Activated T-cell treated with anti-CD3 and anti-CD28 coated beads, Interleukin-2, amount 50 U/mL, for 72 hours (primary cell): ENCODE data around the gene MAGI2. TPM values are rescaled to one million over a fixed set of nuclear protein-coding genes. Genes with fewer than 3 reads are reported as not detected.

Experiments
- ATAC-seq, 2 donors: fragments of 150-1000 bp; cut with Tn5 transposase; replicated peaks in 1 of 2; 2 replicates each; pipeline ENCODE4 v1.10.0; 2021; ENCODE audit warnings: moderate library complexity in 2 of 2, mild to moderate bottlenecking in 1 of 2
- DNase-seq, 2 donors: peaks; one replicate each; pipeline ENCODE4 v3.0.0; 2021 to 2022; ENCODE audit warnings: mixed read lengths in 1 of 2
- H3K27ac Mint-ChIP-seq: one replicate; pipeline ENCODE4 v1.8.0; 2022; ENCODE audit warnings: mild to moderate bottlenecking, moderate library complexity, mixed read lengths
- H3K27me3 Mint-ChIP-seq: one replicate; pipeline ENCODE4 v1.8.0; 2022; ENCODE audit warnings: low read depth, mixed read lengths
- H3K36me3 Mint-ChIP-seq, 2 donors: one replicate each; pipeline ENCODE4 v1.8.0; 2022; ENCODE audit warnings: mixed read lengths in 2 of 2, mild to moderate bottlenecking in 1 of 2; ENCODE audit not compliant: insufficient read depth in 2 of 2
- H3K4me1 Mint-ChIP-seq: one replicate; pipeline ENCODE4 v1.8.0; 2022; ENCODE audit warnings: low read depth, mixed read lengths
- H3K4me3 Mint-ChIP-seq, 2 donors: one replicate each; pipeline ENCODE4 v1.8.0; 2022; ENCODE audit warnings: mild to moderate bottlenecking in 2 of 2, mixed read lengths in 2 of 2, moderate library complexity in 2 of 2
- H3K9me3 Mint-ChIP-seq, 2 donors: one replicate each; pipeline ENCODE4 v1.8.0; 2022; ENCODE audit warnings: mixed read lengths in 2 of 2
- total RNA-seq, 2 donors: library from RNA; stranded (reverse); gene quantifications; one replicate each; pipeline ENCODE4 v1.2.3, GENCODE V29; 2022

Gene MAGI2
- total RNA-seq, 2 donors from 2014 or later = 0.31 to 0.44 TPM

DNA sequence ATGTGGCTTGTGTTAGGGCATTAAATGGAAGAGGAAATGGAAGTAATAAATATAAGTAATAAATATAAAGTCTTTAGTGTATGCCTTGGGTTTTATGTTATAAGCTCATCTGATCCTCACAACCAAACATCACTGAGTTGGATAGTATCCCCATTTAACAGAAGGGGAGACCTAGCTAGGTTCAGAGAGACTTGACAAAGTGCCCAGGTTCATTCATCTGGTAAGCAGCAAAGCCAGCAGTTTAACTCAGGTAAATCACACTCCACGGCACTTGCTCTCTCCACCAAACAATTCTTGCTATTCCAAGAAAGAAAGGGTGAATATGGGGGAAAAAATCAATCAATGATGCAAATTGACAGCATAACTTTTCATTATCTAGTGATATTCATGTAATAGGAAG lies 167.3 kb downstream of the MAGI2 start:
- H3K4me3 Mint-ChIP-seq = no peak overlapping the region
- H3K27ac Mint-ChIP-seq = no peak overlapping the region
- DNase-seq = no peak
- H3K27me3 Mint-ChIP-seq = no peaks in the 10 kb centered on the region
- no peak for ATAC-seq
- H3K9me3 Mint-ChIP-seq = no peaks in the 10 kb centered on the region
- H3K36me3 Mint-ChIP-seq = no peaks in the 10 kb centered on the region
- H3K4me1 Mint-ChIP-seq = no peaks in the 10 kb centered on the region

GRCh38 chr7:79285756-79286155 lies 167.7 kb downstream of the MAGI2 start:
- Mint-ChIP-seq H3K27ac (no peak overlapping the region), H3K4me3 (no peak overlapping the region), H3K4me1 (no peaks in the 10 kb centered on the region), H3K27me3 (no peaks in the 10 kb centered on the region), H3K9me3 (no peaks in the 10 kb centered on the region), H3K36me3 (no peaks in the 10 kb centered on the region)
- ATAC-seq = no peak
- DNase-seq = no peak

DNA sequence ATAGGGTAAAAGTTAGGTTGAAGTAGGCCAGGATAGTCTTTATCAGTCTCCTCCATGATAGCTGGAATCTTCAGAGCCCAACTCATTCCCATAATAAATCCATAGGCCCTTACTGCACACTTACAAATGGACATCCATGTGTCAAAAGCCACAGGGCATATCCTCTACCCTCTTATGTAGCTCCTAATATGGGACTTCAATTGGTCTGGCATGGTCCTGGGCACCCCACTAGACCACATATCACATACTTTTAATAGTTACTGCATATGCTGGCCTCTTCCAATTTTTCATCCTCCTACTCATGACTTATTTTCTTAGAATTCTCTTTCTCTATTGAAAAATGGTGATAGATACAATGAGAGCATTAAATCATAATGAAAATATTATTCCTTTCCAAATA lies 169.3 kb downstream of the MAGI2 start:
- Mint-ChIP-seq H3K36me3 (no peaks in the 10 kb centered on the region), H3K4me1 (no peaks in the 10 kb centered on the region), H3K4me3 (no peak overlapping the region), H3K27me3 (no peaks in the 10 kb centered on the region), H3K9me3 (peaks cover 0 to 4% of the 10 kb centered on the region in 2 donors), H3K27ac (no peak overlapping the region)
- ATAC-seq = no peak
- DNase-seq = no peak

GRCh38 chr7:79282882-79283602 lies 170.4 kb downstream of the MAGI2 start:
- Mint-ChIP-seq H3K4me3 (no peak overlapping the region), H3K4me1 (no peaks in the 10 kb centered on the region), H3K9me3 (peaks cover 0 to 4% of the 10 kb centered on the region in 2 donors), H3K27me3 (no peaks in the 10 kb centered on the region), H3K36me3 (no peaks in the 10 kb centered on the region), H3K27ac (no peak overlapping the region)
- no peak for ATAC-seq
- no peak for DNase-seq

GRCh38 chr7:79282070-79282694 lies 171.3 kb downstream of the MAGI2 start:
- H3K27ac Mint-ChIP-seq = no peak overlapping the region
- no peak overlapping the region for H3K4me3 Mint-ChIP-seq
- no peaks in the 10 kb centered on the region for H3K4me1 Mint-ChIP-seq
- ATAC-seq (no peak), DNase-seq (no peak)
- no peaks in the 10 kb centered on the region for H3K36me3 Mint-ChIP-seq
- H3K9me3 Mint-ChIP-seq = peaks cover 0 to 4% of the 10 kb centered on the region in 2 donors
- no peaks in the 10 kb centered on the region for H3K27me3 Mint-ChIP-seq

GRCh38 chr7:79281426-79281825 lies 172.0 kb downstream of the MAGI2 start:
- Mint-ChIP-seq H3K27ac (no peak overlapping the region), H3K4me3 (no peak overlapping the region), H3K36me3 (no peaks in the 10 kb centered on the region), H3K4me1 (no peaks in the 10 kb centered on the region), H3K27me3 (no peaks in the 10 kb centered on the region), H3K9me3 (peaks cover 0 to 4% of the 10 kb centered on the region in 2 donors)
- no peak for ATAC-seq
- DNase-seq = no peak

GRCh38 chr7:79272938-79273337 lies 180.5 kb downstream of the MAGI2 start:
- Mint-ChIP-seq H3K9me3 (no peaks in the 10 kb centered on the region), H3K36me3 (no peaks in the 10 kb centered on the region), H3K27me3 (no peaks in the 10 kb centered on the region), H3K4me1 (no peaks in the 10 kb centered on the region), H3K27ac (no peak overlapping the region), H3K4me3 (no peak overlapping the region)
- ATAC-seq = no peak
- no peak for DNase-seq

GRCh38 chr7:79272066-79272669 lies 181.3 kb downstream of the MAGI2 start:
- Mint-ChIP-seq H3K9me3 (no peaks in the 10 kb centered on the region), H3K36me3 (no peaks in the 10 kb centered on the region), H3K4me3 (no peak overlapping the region), H3K27me3 (no peaks in the 10 kb centered on the region), H3K4me1 (no peaks in the 10 kb centered on the region), H3K27ac (no peak overlapping the region)
- no peak for DNase-seq
- no peak for ATAC-seq

DNA sequence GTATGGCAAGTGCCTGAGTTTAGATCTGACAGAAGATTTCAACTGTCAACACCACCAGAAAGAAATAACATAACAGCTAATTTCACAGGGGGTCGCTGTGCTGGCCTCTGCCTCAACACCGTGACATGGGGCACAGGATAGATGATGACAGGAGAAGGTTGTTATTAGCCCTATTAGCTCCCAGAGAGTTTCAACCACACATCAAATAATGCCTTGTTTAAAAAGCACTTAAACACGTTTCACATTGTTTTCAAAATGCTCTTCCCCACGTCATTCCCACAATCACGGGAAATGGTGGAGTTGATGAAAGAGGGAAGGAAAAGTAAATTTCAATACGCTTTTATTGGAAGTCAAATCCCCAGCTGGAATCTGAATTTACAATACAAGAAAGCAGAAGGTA lies 184.7 kb downstream of the MAGI2 start:
- Mint-ChIP-seq H3K27me3 (no peaks in the 10 kb centered on the region), H3K27ac (no peak overlapping the region), H3K4me1 (no peaks in the 10 kb centered on the region), H3K36me3 (no peaks in the 10 kb centered on the region), H3K4me3 (no peak overlapping the region), H3K9me3 (peaks cover 0 to 2% of the 10 kb centered on the region in 2 donors)
- no peak for ATAC-seq
- no peak for DNase-seq

DNA sequence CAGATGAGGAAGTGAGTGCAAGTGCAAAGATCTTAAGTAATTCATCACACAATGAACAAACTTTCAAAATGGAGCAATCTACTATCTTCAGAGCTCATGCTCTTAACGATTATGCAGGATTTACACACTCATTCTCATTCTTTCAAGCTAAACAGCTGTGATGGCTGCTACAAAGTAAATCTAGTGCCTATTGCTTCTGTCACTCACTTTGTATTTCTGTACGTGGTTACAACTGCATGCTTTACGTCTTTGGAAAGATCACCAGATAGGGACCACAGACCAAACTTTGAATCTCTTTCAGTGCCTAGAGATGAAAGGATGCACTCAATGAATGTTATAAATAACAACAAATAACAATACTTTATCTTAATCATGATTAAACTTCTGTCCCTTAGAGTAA lies 194.6 kb downstream of the MAGI2 start:
- no peak overlapping the region for H3K27ac Mint-ChIP-seq
- ATAC-seq = no peak
- H3K27me3 Mint-ChIP-seq = no peaks in the 10 kb centered on the region

DNA sequence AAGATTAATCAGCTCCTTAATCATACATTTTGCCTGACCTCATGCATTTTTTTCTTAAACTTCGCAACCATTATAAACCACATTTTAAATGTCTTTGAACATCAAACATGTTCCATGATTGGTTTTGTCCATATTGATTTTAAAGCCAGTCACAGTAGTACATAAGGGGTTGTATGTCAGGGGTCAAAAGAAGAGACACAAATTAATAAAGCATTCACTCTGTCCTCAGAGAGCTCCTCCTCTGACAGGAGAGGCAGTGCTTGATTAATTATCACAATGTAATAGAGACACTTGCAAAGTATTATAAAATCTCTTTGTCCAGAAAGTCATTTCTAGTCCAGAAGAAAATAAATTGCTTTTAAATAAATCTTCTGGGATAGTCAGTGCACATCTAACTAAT lies 195.5 kb downstream of the MAGI2 start:
- no peak overlapping the region for H3K4me3 Mint-ChIP-seq
- ATAC-seq (no peak), DNase-seq (no peak)
- peaks cover 0 to 2% of the 10 kb centered on the region in 2 donors for H3K9me3 Mint-ChIP-seq
- no peaks in the 10 kb centered on the region for H3K4me1 Mint-ChIP-seq
- no peak overlapping the region for H3K27ac Mint-ChIP-seq
- H3K27me3 Mint-ChIP-seq = no peaks in the 10 kb centered on the region
- no peaks in the 10 kb centered on the region for H3K36me3 Mint-ChIP-seq

More for the DNA sequence above, 194.6 kb downstream of the MAGI2 start:
- no peaks in the 10 kb centered on the region for H3K36me3 Mint-ChIP-seq
- no peaks in the 10 kb centered on the region for H3K4me1 Mint-ChIP-seq
- H3K4me3 Mint-ChIP-seq = no peak overlapping the region
- DNase-seq = no peak
- peaks cover 0 to 2% of the 10 kb centered on the region in 2 donors for H3K9me3 Mint-ChIP-seq

- no peaks in the 10 kb centered on the region for H3K4me1 Mint-ChIP-seq
- ATAC-seq (no peak), DNase-seq (no peak)
- H3K36me3 Mint-ChIP-seq = no peaks in the 10 kb centered on the region
- peaks cover 1 to 2% of the 10 kb centered on the region in 2 donors for H3K9me3 Mint-ChIP-seq
- H3K4me3 Mint-ChIP-seq = no peak overlapping the region
- H3K27me3 Mint-ChIP-seq = no peaks in the 10 kb centered on the region
- H3K27ac Mint-ChIP-seq = no peak overlapping the region
These were observed 207.7 kb downstream of the MAGI2 start for GRCh38 chr7:79245623-79246249.

- H3K4me1 Mint-ChIP-seq = no peaks in the 10 kb centered on the region
- no peak overlapping the region for H3K27ac Mint-ChIP-seq
- peaks cover 0 to 1% of the 10 kb centered on the region in 2 donors for H3K9me3 Mint-ChIP-seq
- no peak for DNase-seq
- H3K27me3 Mint-ChIP-seq = no peaks in the 10 kb centered on the region
- H3K4me3 Mint-ChIP-seq = no peak overlapping the region
- ATAC-seq = no peak
- H3K36me3 Mint-ChIP-seq = no peaks in the 10 kb centered on the region
These were observed 209.0 kb downstream of the MAGI2 start for GRCh38 chr7:79244482-79244881.
